ENCODE measurements around the gene CAPRIN1.

CAPRIN1 gene

DNA sequence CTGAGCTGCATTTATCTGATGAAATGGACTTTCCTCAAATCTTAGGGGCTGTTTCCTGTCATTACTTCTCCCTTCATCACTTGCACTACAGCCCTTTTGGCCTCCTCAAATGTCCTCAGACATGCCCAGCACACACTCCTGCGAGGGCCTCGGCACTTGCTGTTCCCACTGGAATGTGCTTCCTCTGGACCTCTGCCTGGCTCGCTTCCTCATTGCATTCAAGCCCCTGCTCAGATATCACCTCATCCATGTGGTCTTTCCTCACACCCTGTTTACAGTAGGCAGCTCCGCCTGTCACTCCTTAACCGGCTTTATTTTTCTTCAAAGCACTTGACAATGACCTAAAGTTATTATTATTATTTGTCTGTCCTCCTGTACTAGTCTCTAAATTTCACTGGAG lies 62.9 kb downstream of the CAPRIN1 start:
- Histone ChIP-seq H3K4me3 (ENCODE audit: insufficient read depth, low read length, poor library complexity, severe bottlenecking) (no peak overlapping the region), H3K79me2 (ENCODE audit: insufficient read depth, low read length) (no peaks in the 10 kb centered on the region), H3K9me3 (ENCODE audit: insufficient read depth, low read length) (no peaks in the 10 kb centered on the region), H2AFZ (ENCODE audit: low read depth, low read length, severe bottlenecking) (no peak overlapping the region), H4K20me1 (ENCODE audit: low read depth, low read length) (no peaks in the 10 kb centered on the region), H3K9ac (ENCODE audit: low read length) (no peak overlapping the region), H3F3A (ENCODE audit: insufficient read depth) (no peaks in the 10 kb centered on the region), H3K36me3 (ENCODE audit: low read length) (no peaks in the 10 kb centered on the region), H3K9me2 (replicated peaks; ENCODE audit: insufficient read depth, low read length) (no peaks in the 10 kb centered on the region), H3K27me3 (ENCODE audit: low read length) (no peaks in the 10 kb centered on the region), H3K27ac (ENCODE audit: low read depth, low read length) (no peak overlapping the region), H3K4me2 (ENCODE audit: low read depth, low read length, poor library complexity, severe bottlenecking) (no peak overlapping the region)
- TF ChIP-seq, protein P1, sequence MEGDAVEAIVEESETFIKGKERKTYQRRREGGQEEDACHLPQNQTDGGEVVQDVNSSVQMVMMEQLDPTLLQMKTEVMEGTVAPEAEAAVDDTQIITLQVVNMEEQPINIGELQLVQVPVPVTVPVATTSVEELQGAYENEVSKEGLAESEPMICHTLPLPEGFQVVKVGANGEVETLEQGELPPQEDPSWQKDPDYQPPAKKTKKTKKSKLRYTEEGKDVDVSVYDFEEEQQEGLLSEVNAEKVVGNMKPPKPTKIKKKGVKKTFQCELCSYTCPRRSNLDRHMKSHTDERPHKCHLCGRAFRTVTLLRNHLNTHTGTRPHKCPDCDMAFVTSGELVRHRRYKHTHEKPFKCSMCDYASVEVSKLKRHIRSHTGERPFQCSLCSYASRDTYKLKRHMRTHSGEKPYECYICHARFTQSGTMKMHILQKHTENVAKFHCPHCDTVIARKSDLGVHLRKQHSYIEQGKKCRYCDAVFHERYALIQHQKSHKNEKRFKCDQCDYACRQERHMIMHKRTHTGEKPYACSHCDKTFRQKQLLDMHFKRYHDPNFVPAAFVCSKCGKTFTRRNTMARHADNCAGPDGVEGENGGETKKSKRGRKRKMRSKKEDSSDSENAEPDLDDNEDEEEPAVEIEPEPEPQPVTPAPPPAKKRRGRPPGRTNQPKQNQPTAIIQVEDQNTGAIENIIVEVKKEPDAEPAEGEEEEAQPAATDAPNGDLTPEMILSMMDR (IDR thresholded peaks at IDR 0.05; ENCODE audit: insufficient read depth, low read length, poor library complexity, severe bottlenecking): no peak
- no peak for TF ChIP-seq EZH2phosphoT487 (conservative IDR thresholded peaks at IDR 0.05; ENCODE audit: low read length)

DNA sequence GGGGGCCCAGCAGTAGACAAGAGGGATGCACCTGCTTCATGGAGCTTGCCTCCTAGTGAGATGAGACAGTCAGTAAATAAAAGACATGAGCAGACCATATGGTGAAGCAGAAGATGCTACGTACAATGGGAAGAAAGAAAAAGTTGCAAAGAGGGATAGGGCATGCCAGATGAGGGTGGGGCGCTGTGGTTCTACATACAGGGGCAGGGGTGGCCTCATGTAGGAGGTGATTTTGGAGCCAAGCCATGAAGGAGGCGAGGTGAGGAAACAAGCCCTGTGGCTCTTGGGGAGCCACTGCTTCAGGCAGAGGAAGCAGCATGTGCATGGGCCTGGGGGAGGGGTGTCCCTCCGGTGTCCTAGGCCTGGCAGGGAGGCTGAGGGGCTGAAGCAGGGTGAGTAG lies 69.1 kb downstream of the CAPRIN1 start:
- Histone ChIP-seq H3K79me2 (ENCODE audit: insufficient read depth, low read length) (no peaks in the 10 kb centered on the region), H3K4me3 (ENCODE audit: insufficient read depth, low read length, poor library complexity, severe bottlenecking) (no peak overlapping the region), H3F3A (ENCODE audit: insufficient read depth) (no peaks in the 10 kb centered on the region), H4K20me1 (ENCODE audit: low read depth, low read length) (no peaks in the 10 kb centered on the region), H3K9ac (ENCODE audit: low read length) (no peak overlapping the region), H3K9me2 (replicated peaks; ENCODE audit: insufficient read depth, low read length) (no peaks in the 10 kb centered on the region), H3K9me3 (ENCODE audit: insufficient read depth, low read length) (no peaks in the 10 kb centered on the region), H3K27me3 (ENCODE audit: low read length) (no peaks in the 10 kb centered on the region), H3K4me2 (ENCODE audit: low read depth, low read length, poor library complexity, severe bottlenecking) (no peak overlapping the region), H2AFZ (ENCODE audit: low read depth, low read length, severe bottlenecking) (no peak overlapping the region), H3K27ac (ENCODE audit: low read depth, low read length) (no peak overlapping the region), H3K36me3 (ENCODE audit: low read length) (no peaks in the 10 kb centered on the region)
- TF ChIP-seq, protein P1 (IDR thresholded peaks at IDR 0.05; ENCODE audit: insufficient read depth, low read length, poor library complexity, severe bottlenecking): no peak
- no peak for TF ChIP-seq EZH2phosphoT487 (conservative IDR thresholded peaks at IDR 0.05; ENCODE audit: low read length)

DNA sequence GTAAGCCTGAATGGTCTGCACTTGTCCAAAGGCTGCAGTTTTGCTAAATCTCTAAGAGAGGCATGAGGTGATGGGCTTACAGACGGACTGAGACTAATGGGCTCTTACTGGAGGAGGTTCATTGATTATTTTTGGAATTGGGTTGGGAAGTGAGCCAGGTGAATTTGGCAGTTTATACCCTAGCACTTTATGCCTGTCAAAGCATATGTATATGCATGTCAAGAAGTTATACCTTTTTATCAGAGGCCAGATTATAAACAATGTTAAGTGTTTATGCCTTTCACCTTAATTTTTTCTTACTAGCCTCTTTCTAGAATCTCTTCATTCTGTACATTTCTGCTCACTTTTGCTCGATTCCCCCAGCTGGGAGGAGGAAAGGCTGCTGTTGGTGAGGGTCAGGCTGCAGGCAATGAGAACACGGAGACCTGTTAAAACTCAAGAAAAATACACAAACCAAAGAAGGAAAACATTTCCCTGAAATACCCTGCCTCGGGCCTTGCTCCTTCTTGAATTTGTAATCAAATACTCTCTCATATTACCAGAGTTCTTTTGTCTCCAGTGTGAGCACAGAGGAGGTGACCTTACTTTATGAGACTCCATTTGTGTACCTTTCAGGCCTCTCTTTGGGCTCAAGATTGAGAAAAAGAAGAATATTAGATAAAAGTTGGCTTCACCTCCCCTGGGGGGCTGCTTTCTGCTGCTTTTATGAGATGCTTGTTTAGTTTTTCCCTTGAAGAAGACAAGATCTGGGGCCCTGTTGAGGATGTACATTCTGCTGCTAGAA lies 73.5 kb downstream of the CAPRIN1 start:
- no peaks in the 10 kb centered on the region for H3K36me3 ChIP-seq (ENCODE audit: low read length)

More for the DNA sequence above, 73.5 kb downstream of the CAPRIN1 start:
- no peak overlapping the region for H2AFZ ChIP-seq (ENCODE audit: low read depth, low read length, severe bottlenecking)
- no peak overlapping the region for H3K4me3 ChIP-seq (ENCODE audit: insufficient read depth, low read length, poor library complexity, severe bottlenecking)
- no peaks in the 10 kb centered on the region for H3K9me3 ChIP-seq (ENCODE audit: insufficient read depth, low read length)
- H3K27ac ChIP-seq (ENCODE audit: low read depth, low read length): no peak overlapping the region
- no peaks in the 10 kb centered on the region for H4K20me1 ChIP-seq (ENCODE audit: low read depth, low read length)
- no peaks in the 10 kb centered on the region for H3F3A ChIP-seq (ENCODE audit: insufficient read depth)
- TF ChIP-seq EZH2phosphoT487 (conservative IDR thresholded peaks at IDR 0.05; ENCODE audit: low read length): no peak
- TF ChIP-seq, protein P1 (IDR thresholded peaks at IDR 0.05; ENCODE audit: insufficient read depth, low read length, poor library complexity, severe bottlenecking): no peak
- H3K79me2 ChIP-seq (ENCODE audit: insufficient read depth, low read length): no peaks in the 10 kb centered on the region
- no peak overlapping the region for H3K4me2 ChIP-seq (ENCODE audit: low read depth, low read length, poor library complexity, severe bottlenecking)
- H3K9ac ChIP-seq (ENCODE audit: low read length): no peak overlapping the region
- H3K27me3 ChIP-seq (ENCODE audit: low read length): no peaks in the 10 kb centered on the region
- no peaks in the 10 kb centered on the region for H3K9me2 ChIP-seq (replicated peaks; ENCODE audit: insufficient read depth, low read length)
